A549 (cell line): ENCODE data around the gene EFHD2.

Experiments used
- CTCF ChIP-seq: fragments of >200 bp; sonication (Bioruptor Twin); formaldehyde crosslinking; IDR thresholded peaks from 3 replicates; pipeline ENCODE4 v1.5.1; 2016
- FOSL2 ChIP-seq, 2 experiments: fragments of 450-650 bp in 1 of 2; fragments of >200 bp in 1 of 2; sonication (Bioruptor Twin) in 1 of 2; formaldehyde crosslinking; IDR thresholded peaks; 2 replicates each; pipeline versions ENCODE4 v1.5.0 to v1.6.1; 2016 to 2020; ENCODE audit warnings: mild to moderate bottlenecking in 1 of 2, moderate library complexity in 1 of 2

GRCh38 chr1:15382601-15383518 is 26.8 kb upstream of the EFHD2 start:
- TF ChIP-seq CTCF, result no peak
- TF ChIP-seq FOSL2 (IDR thresholded peaks at IDR 0.05), result no peak
- TF ChIP-seq FOSL2 (CRISPR knock-in tag; IDR thresholded peaks at IDR 0.05), result no peak
